ENCODE measurements around the gene TFDP1.
A peak's percentile ranks its signal among the peaks of the same experiment; 100 is the strongest.
"Not testable (repeated sequence)": the region's sequence is repeated elsewhere in the genome, so short reads cannot be mapped to it uniquely, and the experiment has no call there.

Gene TFDP1

GRCh38 chr13:113620036-113620796, 35.7 kb downstream of the TFDP1 start:
- no peak for DNase-seq

GRCh38 chr13:113621046-113621445, 36.5 kb downstream of the TFDP1 start:
- no peak for DNase-seq

GRCh38 chr13:113621498-113621897, 36.9 kb downstream of the TFDP1 start:
- peak in 1 of 3 experiments; percentile 13 for DNase-seq

- DNase-seq = not testable (repeated sequence)
Observed at GRCh38 chr13:113621986-113622550, 37.5 kb downstream of the TFDP1 start.

GRCh38 chr13:113622791-113623490, 38.4 kb downstream of the TFDP1 start:
- no peak for DNase-seq

GRCh38 chr13:113623491-113624234, 39.1 kb downstream of the TFDP1 start:
- no peak for DNase-seq

- no peak for DNase-seq
Observed at GRCh38 chr13:113624235-113624587, 39.7 kb downstream of the TFDP1 start.

GRCh38 chr13:113624640-113625304, 40.2 kb downstream of the TFDP1 start:
- not testable (repeated sequence) for DNase-seq

- no peak for DNase-seq
Observed at GRCh38 chr13:113625965-113626721, 41.6 kb downstream of the TFDP1 start.

GRCh38 chr13:113627136-113627535, 42.6 kb downstream of the TFDP1 start:
- no peak for DNase-seq

- DNase-seq = peak in 2 of 3 experiments; percentile 50 to 70
Observed at GRCh38 chr13:113628291-113629270, 44.0 kb downstream of the TFDP1 start.

- peak in 2 of 3 experiments; percentile 90 to 95 for DNase-seq
Observed at GRCh38 chr13:113629866-113630265, 45.3 kb downstream of the TFDP1 start.

- DNase-seq = peak in 2 of 3 experiments; percentile 90 to 96
Observed at GRCh38 chr13:113630296-113630695, 45.7 kb downstream of the TFDP1 start.

GRCh38 chr13:113630804-113631203, 46.3 kb downstream of the TFDP1 start:
- peak in 2 of 3 experiments; percentile 90 to 96 for DNase-seq

GRCh38 chr13:113631341-113632095, 47.0 kb downstream of the TFDP1 start:
- DNase-seq = peak in 2 of 3 experiments; percentile 88 to 96

GRCh38 chr13:113632706-113633484, 48.3 kb downstream of the TFDP1 start:
- no peak for DNase-seq

- DNase-seq = no peak
Observed at GRCh38 chr13:113633485-113633873, 48.9 kb downstream of the TFDP1 start.

- DNase-seq = no peak
Observed at GRCh38 chr13:113634279-113635047, 49.9 kb downstream of the TFDP1 start.
